Thoracic aorta (tissue), 2 donors: ENCODE results near the gene SMTN. TPM values are rescaled to one million over a fixed set of nuclear protein-coding genes. Genes with fewer than 3 reads are reported as not detected.

ENCODE experiments used
- ATAC-seq: fragments of 150-250 bp; one replicate; pipeline ENCODE4 v1.8.0; 2017; ENCODE audit warnings: low read depth; ENCODE audit not compliant: insufficient number of reproducible peaks, low FRiP score
- DNase-seq: peaks from one replicate; pipeline ENCODE4 v3.0.0-alpha.2; 2020; ENCODE audit warnings: low spot score
- H3K27ac ChIP-seq, 2 donors: fragments of 200-600 bp; sonication (generic); 1 replicate in 1 of 2; 2 replicates in 1 of 2; pipeline ENCODE4 v1.5.1; 2016; ENCODE audit warnings: mild to moderate bottlenecking in 2 of 2, moderate library complexity in 2 of 2
- H3K27me3 ChIP-seq: fragments of 200-600 bp; sonication (generic); replicated peaks from 2 replicates; pipeline ENCODE4 v1.6.0; 2016; ENCODE audit warnings: mild to moderate bottlenecking; ENCODE audit not compliant: insufficient read depth
- H3K36me3 ChIP-seq: fragments of 200-600 bp; sonication (generic); one replicate; pipeline ENCODE4 v1.5.1; 2016
- H3K4me1 ChIP-seq, 2 donors: fragments of 200-600 bp; sonication (generic); 1 replicate in 1 of 2; 2 replicates in 1 of 2; pipeline versions ENCODE4 v1.5.1 to v1.6.0; 2016; ENCODE audit warnings: low read depth in 2 of 2, mild to moderate bottlenecking in 1 of 2; ENCODE audit not compliant: control insufficient read depth in 1 of 2
- H3K4me3 ChIP-seq: fragments of 200-600 bp; sonication (generic); 2 replicates; pipeline ENCODE4 v1.5.1; 2016; ENCODE audit warnings: mild to moderate bottlenecking
- H3K9me3 ChIP-seq: fragments of 200-600 bp; sonication (generic); 2 replicates; pipeline ENCODE4 v1.5.1; 2016
- total RNA-seq, 2 donors: library from RNA; depleted of rRNA; stranded (reverse); fragments of >200 nt; gene quantifications; one replicate each; pipeline versions ENCODE4 v1.1.0 to v1.2.3, GENCODE V29; 2016
- TF ChIP-seq, protein P1 (sequence below): fragments of 200-600 bp; sonication (generic); IDR thresholded peaks from one replicate; pipeline ENCODE4 v1.5.1; 2019; ENCODE audit warnings: antibody characterized with exemption

Gene SMTN
- total RNA-seq, 2 donors from 2014 or later: 632 to 946 TPM

DNA sequence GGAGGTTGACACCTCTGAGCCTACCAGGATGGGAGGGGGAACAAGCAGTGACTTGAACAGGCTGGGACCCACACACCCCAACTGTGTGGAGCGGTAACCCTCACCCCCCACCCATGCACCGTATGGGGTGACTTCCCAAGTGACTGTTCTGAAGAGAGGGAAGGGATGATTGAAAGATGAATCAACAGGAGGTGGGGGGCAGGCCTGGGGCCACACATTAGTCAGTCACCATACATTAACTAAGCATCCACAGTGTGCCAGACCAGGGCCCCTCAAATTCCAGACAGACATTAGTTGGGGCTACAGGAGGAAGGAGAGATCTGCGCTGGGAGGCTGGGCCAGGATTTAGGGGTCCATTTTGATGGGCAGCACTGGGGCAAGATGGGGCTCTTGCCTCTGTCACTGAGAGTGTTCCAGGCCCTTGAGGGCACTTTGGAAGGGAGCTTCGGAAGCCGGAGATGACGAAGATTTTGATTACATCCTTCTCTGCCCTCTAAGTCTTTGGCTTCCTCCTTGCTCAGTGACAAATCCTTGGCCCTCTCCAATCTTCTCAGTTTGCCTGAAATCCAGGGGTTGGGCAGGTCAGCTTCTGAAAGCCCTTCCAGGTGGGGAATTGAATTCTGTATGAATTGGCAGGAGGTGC lies 966 bp downstream of the SMTN start:
- Histone ChIP-seq H3K27me3 (no peaks in the 10 kb centered on the region), H3K9me3 (no peaks in the 10 kb centered on the region), H3K27ac (peak overlapping the region; percentile 88 to 92), H3K4me1 (peaks cover 16 to 39% of the 10 kb centered on the region in 2 donors), H3K4me3 (peak overlapping the region; percentile 76), H3K36me3 (peaks cover 11% of the 10 kb centered on the region)
- DNase-seq: no peak
- TF ChIP-seq, protein P1, sequence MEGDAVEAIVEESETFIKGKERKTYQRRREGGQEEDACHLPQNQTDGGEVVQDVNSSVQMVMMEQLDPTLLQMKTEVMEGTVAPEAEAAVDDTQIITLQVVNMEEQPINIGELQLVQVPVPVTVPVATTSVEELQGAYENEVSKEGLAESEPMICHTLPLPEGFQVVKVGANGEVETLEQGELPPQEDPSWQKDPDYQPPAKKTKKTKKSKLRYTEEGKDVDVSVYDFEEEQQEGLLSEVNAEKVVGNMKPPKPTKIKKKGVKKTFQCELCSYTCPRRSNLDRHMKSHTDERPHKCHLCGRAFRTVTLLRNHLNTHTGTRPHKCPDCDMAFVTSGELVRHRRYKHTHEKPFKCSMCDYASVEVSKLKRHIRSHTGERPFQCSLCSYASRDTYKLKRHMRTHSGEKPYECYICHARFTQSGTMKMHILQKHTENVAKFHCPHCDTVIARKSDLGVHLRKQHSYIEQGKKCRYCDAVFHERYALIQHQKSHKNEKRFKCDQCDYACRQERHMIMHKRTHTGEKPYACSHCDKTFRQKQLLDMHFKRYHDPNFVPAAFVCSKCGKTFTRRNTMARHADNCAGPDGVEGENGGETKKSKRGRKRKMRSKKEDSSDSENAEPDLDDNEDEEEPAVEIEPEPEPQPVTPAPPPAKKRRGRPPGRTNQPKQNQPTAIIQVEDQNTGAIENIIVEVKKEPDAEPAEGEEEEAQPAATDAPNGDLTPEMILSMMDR: no peak
- no peak for ATAC-seq

GRCh38 chr22:31082606-31083376 lies 1.7 kb downstream of the SMTN start:
- ATAC-seq (no peak), DNase-seq (no peak)
- TF ChIP-seq, protein P1: peak; percentile 83
- Histone ChIP-seq H3K4me1 (peaks cover 16 to 46% of the 10 kb centered on the region in 2 donors), H3K27me3 (no peaks in the 10 kb centered on the region), H3K36me3 (peaks cover 18% of the 10 kb centered on the region), H3K27ac (peak overlapping the region; percentile 88 to 92), H3K4me3 (peak overlapping the region; percentile 76), H3K9me3 (no peaks in the 10 kb centered on the region)

DNA sequence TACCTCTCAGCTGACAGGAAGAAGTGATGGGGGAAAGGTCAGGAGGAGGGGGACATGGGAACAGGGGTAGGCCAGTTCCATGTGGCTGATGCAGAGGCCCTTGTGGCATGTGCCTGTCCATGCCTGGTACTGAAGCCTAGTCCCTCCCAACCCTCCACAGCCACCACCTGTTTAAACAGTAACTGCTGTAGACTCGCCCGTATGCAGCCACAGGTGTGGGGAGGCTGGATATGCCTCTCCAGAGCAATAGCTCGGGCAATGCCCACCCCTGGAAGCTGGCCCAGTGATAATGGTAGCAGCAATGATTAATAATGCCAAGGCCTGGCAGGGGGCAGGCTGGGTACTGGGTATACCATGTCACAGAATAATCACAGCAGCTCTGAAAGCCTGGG lies 2.3 kb downstream of the SMTN start:
- no peak for DNase-seq
- TF ChIP-seq, protein P1: no peak
- no peaks in the 10 kb centered on the region for H3K27me3 ChIP-seq
- no peaks in the 10 kb centered on the region for H3K9me3 ChIP-seq
- peaks cover 23% of the 10 kb centered on the region for H3K36me3 ChIP-seq
- H3K4me1 ChIP-seq: peaks cover 16 to 52% of the 10 kb centered on the region in 2 donors
- H3K27ac ChIP-seq: peak overlapping the region; percentile 88 to 92
- H3K4me3 ChIP-seq: peak overlapping the region; percentile 76
- no peak for ATAC-seq

- DNase-seq: no peak
- H3K27ac ChIP-seq: peak overlapping the region; percentile 88 to 92
- ATAC-seq: no peak
- H3K27me3 ChIP-seq: no peaks in the 10 kb centered on the region
- TF ChIP-seq, protein P1: no peak
- H3K4me3 ChIP-seq: peak overlapping the region; percentile 76
- no peaks in the 10 kb centered on the region for H3K9me3 ChIP-seq
- H3K36me3 ChIP-seq: peaks cover 30% of the 10 kb centered on the region
- H3K4me1 ChIP-seq: peaks cover 16 to 60% of the 10 kb centered on the region in 2 donors
Measured at GRCh38 chr22:31083923-31084810, 3.0 kb downstream of the SMTN start.
